Effector memory CD4-positive, alpha-beta T cell (primary cell): ENCODE measurements around the gene RPL36.
A peak's percentile ranks its signal among the peaks of the same experiment; 100 is the strongest.

Source experiments
- DNase-seq, 3 donors: peaks; one replicate each; pipeline ENCODE4 v3.0.0-alpha.2; 2020
- H3K27ac ChIP-seq: 2 replicates; pipeline ENCODE4 v1.7.0; 2013; ENCODE audit warnings: mild to moderate bottlenecking, low read length, moderate library complexity; ENCODE audit not compliant: insufficient read depth, poor library complexity, severe bottlenecking
- H3K27me3 ChIP-seq: replicated peaks from 2 replicates; pipeline ENCODE4 v1.7.0; 2013; ENCODE audit warnings: mild to moderate bottlenecking, low read length; ENCODE audit not compliant: insufficient read depth, control insufficient read depth, poor library complexity, severe bottlenecking
- H3K36me3 ChIP-seq: 2 replicates; pipeline ENCODE4 v1.7.0; 2013; ENCODE audit warnings: mild to moderate bottlenecking, low read length, moderate library complexity; ENCODE audit not compliant: control insufficient read depth, insufficient read depth
- H3K4me1 ChIP-seq: 2 replicates; pipeline ENCODE4 v1.7.0; 2013; ENCODE audit warnings: low read length, mild to moderate bottlenecking; ENCODE audit not compliant: control insufficient read depth, insufficient read depth, poor library complexity, severe bottlenecking
- H3K4me3 ChIP-seq: 2 replicates; pipeline ENCODE4 v1.7.0; 2013; ENCODE audit warnings: low read length, low read depth, mild to moderate bottlenecking; ENCODE audit not compliant: insufficient read depth, poor library complexity, severe bottlenecking
- H3K9me3 ChIP-seq: 2 replicates; pipeline ENCODE4 v1.7.0; 2013; ENCODE audit warnings: mild to moderate bottlenecking, low read length, moderate library complexity; ENCODE audit not compliant: control insufficient read depth

The RPL36 gene

GRCh38 chr19:5672708-5673459, 17.2 kb upstream of the RPL36 start:
- peaks cover 16% of the 10 kb centered on the region for H3K36me3 ChIP-seq
- H3K4me3 ChIP-seq, result no peak overlapping the region
- no peak for DNase-seq
- H3K9me3 ChIP-seq, result no peaks in the 10 kb centered on the region
- no peaks in the 10 kb centered on the region for H3K27me3 ChIP-seq
- no peak overlapping the region for H3K27ac ChIP-seq
- H3K4me1 ChIP-seq, result no peaks in the 10 kb centered on the region

- no peaks in the 10 kb centered on the region for H3K9me3 ChIP-seq
- peaks cover 12% of the 10 kb centered on the region for H3K36me3 ChIP-seq
- no peak overlapping the region for H3K27ac ChIP-seq
- no peaks in the 10 kb centered on the region for H3K4me1 ChIP-seq
- no peak overlapping the region for H3K4me3 ChIP-seq
- no peaks in the 10 kb centered on the region for H3K27me3 ChIP-seq
- no peak for DNase-seq
Measured at GRCh38 chr19:5673752-5674151, 16.3 kb upstream of the RPL36 start.

GRCh38 chr19:5674714-5675113, 15.4 kb upstream of the RPL36 start:
- H3K4me1 ChIP-seq, result peaks cover 3% of the 10 kb centered on the region
- DNase-seq, result no peak
- no peak overlapping the region for H3K4me3 ChIP-seq
- no peaks in the 10 kb centered on the region for H3K27me3 ChIP-seq
- H3K9me3 ChIP-seq, result no peaks in the 10 kb centered on the region
- H3K27ac ChIP-seq, result no peak overlapping the region
- peaks cover 4% of the 10 kb centered on the region for H3K36me3 ChIP-seq

GRCh38 chr19:5676105-5676771, 13.9 kb upstream of the RPL36 start:
- Histone ChIP-seq H3K9me3 (no peaks in the 10 kb centered on the region), H3K4me3 (no peak overlapping the region), H3K4me1 (peaks cover 11% of the 10 kb centered on the region), H3K27ac (no peak overlapping the region), H3K27me3 (no peaks in the 10 kb centered on the region), H3K36me3 (no peaks in the 10 kb centered on the region)
- DNase-seq, result no peak

- Histone ChIP-seq H3K9me3 (no peaks in the 10 kb centered on the region), H3K27ac (no peak overlapping the region), H3K27me3 (no peaks in the 10 kb centered on the region), H3K4me3 (no peak overlapping the region), H3K36me3 (no peaks in the 10 kb centered on the region), H3K4me1 (peaks cover 13% of the 10 kb centered on the region)
- DNase-seq, result no peak
Measured at GRCh38 chr19:5676772-5677105, 13.4 kb upstream of the RPL36 start.

- no peak for DNase-seq
- Histone ChIP-seq H3K4me3 (no peak overlapping the region), H3K27ac (no peak overlapping the region), H3K36me3 (no peaks in the 10 kb centered on the region), H3K27me3 (no peaks in the 10 kb centered on the region), H3K4me1 (peaks cover 13% of the 10 kb centered on the region), H3K9me3 (no peaks in the 10 kb centered on the region)
Measured at GRCh38 chr19:5677136-5677535, 13.0 kb upstream of the RPL36 start.

- Histone ChIP-seq H3K4me1 (peaks cover 13% of the 10 kb centered on the region), H3K9me3 (no peaks in the 10 kb centered on the region), H3K27me3 (no peaks in the 10 kb centered on the region), H3K4me3 (no peak overlapping the region), H3K27ac (no peak overlapping the region), H3K36me3 (no peaks in the 10 kb centered on the region)
- DNase-seq, result no peak
Measured at GRCh38 chr19:5677580-5677979, 12.5 kb upstream of the RPL36 start.

- H3K27me3 ChIP-seq, result no peaks in the 10 kb centered on the region
- no peak overlapping the region for H3K27ac ChIP-seq
- no peaks in the 10 kb centered on the region for H3K9me3 ChIP-seq
- no peak for DNase-seq
- no peaks in the 10 kb centered on the region for H3K36me3 ChIP-seq
- no peak overlapping the region for H3K4me3 ChIP-seq
- H3K4me1 ChIP-seq, result peaks cover 13% of the 10 kb centered on the region
Measured at GRCh38 chr19:5678071-5678718, 11.9 kb upstream of the RPL36 start.

- H3K4me3 ChIP-seq, result peak overlapping the region; percentile 95
- peak overlapping the region; percentile 97 for H3K27ac ChIP-seq
- H3K36me3 ChIP-seq, result no peaks in the 10 kb centered on the region
- no peak for DNase-seq
- no peaks in the 10 kb centered on the region for H3K27me3 ChIP-seq
- H3K9me3 ChIP-seq, result no peaks in the 10 kb centered on the region
- peaks cover 13% of the 10 kb centered on the region for H3K4me1 ChIP-seq
Measured at GRCh38 chr19:5679289-5680083, 10.6 kb upstream of the RPL36 start.
